ENCODE data around the gene SAMHD1. TPM values are rescaled to one million over a fixed set of nuclear protein-coding genes. Genes with fewer than 3 reads are reported as not detected.

Gene SAMHD1
- total and polyA plus RNA-seq, 2 of the 8 experiments (the other 6 are each of a cell fraction or from before 2014, with no cell fraction given): 22.0 to 37.1 TPM

- TF ChIP-seq CHD7 (IDR thresholded peaks at IDR 0.05; ENCODE audit: insufficient replicate concordance, low read length) (no peak), ZNF274 (IDR thresholded peaks at IDR 0.05; ENCODE audit: borderline replicate concordance, extremely low read depth, low read length) (no peak), YY1 (IDR thresholded peaks at IDR 0.05; ENCODE audit: low read depth, low read length) (no peak), TAF7 (optimal IDR thresholded peaks at IDR 0.05; ENCODE audit: borderline replicate concordance, low read depth, low read length) (no peak)
Observed at GRCh38 chr20:36984257-36984638, 32.7 kb upstream of the SAMHD1 start (continued).
